ENCODE results near the gene ATXN7.

Gene ATXN7

DNA sequence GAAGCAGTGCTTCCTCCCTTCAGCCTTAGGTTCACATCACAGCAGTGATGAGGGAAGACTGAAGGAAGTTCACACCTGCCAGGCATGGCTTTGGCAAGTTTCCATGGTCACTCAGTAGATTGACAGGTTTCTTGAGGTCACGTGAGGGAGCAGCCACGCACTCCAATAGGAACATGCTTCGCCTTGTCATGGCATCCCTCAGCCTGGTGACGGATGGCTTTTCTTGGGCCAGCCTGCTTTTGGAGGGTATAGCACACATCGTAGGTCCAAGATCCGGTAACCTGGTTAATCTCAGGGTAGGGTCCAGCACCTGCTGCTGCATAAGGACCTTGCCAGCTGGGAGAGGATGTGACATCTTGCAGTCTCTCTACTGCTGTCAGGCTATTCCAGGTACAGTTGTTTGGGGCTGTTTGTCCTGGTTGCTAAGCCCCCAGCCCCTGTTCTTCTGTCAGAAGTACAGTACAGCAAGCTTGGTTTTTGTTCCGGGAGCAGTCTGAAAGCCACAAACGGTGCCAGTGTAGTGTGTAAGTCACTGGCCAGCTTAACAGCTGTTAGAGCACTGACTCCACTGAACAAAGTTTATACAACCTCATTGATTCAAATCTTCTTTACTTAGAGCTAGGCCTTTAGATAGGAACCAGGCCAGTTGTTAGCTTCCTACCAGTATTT lies 117.3 kb downstream of the ATXN7 start:
- TF ChIP-seq, protein P1, sequence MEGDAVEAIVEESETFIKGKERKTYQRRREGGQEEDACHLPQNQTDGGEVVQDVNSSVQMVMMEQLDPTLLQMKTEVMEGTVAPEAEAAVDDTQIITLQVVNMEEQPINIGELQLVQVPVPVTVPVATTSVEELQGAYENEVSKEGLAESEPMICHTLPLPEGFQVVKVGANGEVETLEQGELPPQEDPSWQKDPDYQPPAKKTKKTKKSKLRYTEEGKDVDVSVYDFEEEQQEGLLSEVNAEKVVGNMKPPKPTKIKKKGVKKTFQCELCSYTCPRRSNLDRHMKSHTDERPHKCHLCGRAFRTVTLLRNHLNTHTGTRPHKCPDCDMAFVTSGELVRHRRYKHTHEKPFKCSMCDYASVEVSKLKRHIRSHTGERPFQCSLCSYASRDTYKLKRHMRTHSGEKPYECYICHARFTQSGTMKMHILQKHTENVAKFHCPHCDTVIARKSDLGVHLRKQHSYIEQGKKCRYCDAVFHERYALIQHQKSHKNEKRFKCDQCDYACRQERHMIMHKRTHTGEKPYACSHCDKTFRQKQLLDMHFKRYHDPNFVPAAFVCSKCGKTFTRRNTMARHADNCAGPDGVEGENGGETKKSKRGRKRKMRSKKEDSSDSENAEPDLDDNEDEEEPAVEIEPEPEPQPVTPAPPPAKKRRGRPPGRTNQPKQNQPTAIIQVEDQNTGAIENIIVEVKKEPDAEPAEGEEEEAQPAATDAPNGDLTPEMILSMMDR (IDR thresholded peaks at IDR 0.05; ENCODE audit: insufficient read depth, low read length, missing control alignments) = no peak
- ChIA-PET CTCF (interaction anchor here (0.9 to 8.5 kb wide), 3 partner anchors 11 to 19 kb away, joined by 3 to 143 read pairs (median 6); no protein-coding TSS in a partner anchor), POLR2A (no interaction called here)
- DNase-seq (ENCODE audit: low read depth, low spot score) = no peak
- H3K4me3 ChIP-seq (ENCODE audit: low read depth, low read length) = no peak overlapping the region

DNA sequence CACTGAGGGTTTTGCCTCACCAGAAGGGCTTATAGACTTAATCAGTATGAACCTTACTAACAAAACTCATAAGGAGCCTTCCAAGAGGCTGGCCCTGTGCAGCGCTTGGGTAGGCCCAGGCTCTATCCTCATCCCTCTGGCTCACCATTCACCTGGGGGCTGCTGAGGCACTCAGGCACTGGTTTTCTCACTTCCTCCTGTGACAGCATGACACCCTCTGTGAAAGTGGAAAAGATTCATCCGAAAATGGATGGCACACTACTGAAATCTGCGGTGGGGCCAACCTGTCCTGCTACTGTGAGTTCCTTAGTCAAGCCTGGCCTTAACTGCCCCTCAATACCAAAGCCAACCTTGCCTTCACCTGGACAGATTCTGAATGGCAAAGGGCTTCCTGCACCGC lies 118.3 kb downstream of the ATXN7 start:
- no peak overlapping the region for H3K4me3 ChIP-seq (ENCODE audit: low read depth, low read length)
- CTCF ChIA-PET = interaction anchor here (1.2 to 8.5 kb wide), 2 partner anchors 10 to 12 kb away, joined by 6 to 143 read pairs; no protein-coding TSS in a partner anchor
- no peak for DNase-seq (ENCODE audit: low read depth, low spot score)
- POLR2A ChIA-PET = interaction anchor here (0.7 kb wide), 1 partner anchor 179 kb away, joined by 3 read pairs; no protein-coding TSS in a partner anchor
- TF ChIP-seq, protein P1 (IDR thresholded peaks at IDR 0.05; ENCODE audit: insufficient read depth, low read length, missing control alignments) = no peak

DNA sequence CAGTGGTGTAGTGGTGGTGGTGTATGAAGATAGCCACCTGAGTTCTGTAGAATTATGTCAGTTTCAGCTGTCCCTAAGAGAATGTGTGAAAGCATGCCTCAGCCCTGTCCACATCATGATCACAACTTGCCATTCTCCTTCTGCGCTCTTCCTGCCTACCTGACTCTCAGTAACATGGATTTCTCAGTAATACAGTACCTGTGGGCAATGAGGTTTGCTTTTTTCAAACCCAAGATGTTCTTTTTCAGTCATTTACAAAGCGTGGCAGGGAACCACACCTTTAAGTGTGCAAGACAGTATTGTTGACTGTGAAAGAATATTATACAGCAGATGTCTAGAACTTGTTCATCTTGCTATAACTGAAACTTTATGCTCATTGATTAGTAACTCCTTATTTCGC lies 120.7 kb downstream of the ATXN7 start:
- TF ChIP-seq, protein P1 (IDR thresholded peaks at IDR 0.05; ENCODE audit: insufficient read depth, low read length, missing control alignments) = no peak
- DNase-seq (ENCODE audit: low read depth, low spot score) = no peak
- CTCF ChIA-PET = interaction anchor here (1.9 to 2.5 kb wide), 2 partner anchors 9 to 634 kb away, joined by 6 to 35 read pairs; no protein-coding TSS in a partner anchor
- POLR2A ChIA-PET = no interaction called here
- H3K4me3 ChIP-seq (ENCODE audit: low read depth, low read length) = no peak overlapping the region

DNA sequence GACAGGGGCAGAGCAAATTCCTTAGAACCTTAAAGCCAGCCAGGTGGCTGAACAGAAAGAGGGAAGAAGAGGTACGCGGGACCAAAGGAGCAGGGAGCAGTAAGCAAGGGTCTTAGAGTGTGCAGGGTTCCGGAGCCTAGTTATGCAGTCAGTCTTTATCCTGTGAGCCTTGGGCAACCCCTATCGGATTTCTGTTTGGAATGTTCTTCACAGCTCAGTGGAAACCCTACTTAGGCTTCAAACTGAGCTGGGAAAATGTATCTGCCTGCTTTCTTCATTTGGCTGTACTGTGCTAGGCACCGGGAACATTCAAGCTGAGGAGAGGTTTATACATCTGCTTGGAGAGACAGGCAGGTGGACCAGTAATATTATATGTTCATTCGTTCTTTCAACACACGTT lies 122.5 kb downstream of the ATXN7 start:
- CTCF ChIA-PET = interaction anchor here (0.7 kb wide), 1 partner anchor 8 kb away, joined by 3 read pairs; no protein-coding TSS in a partner anchor
- POLR2A ChIA-PET = no interaction called here

DNA sequence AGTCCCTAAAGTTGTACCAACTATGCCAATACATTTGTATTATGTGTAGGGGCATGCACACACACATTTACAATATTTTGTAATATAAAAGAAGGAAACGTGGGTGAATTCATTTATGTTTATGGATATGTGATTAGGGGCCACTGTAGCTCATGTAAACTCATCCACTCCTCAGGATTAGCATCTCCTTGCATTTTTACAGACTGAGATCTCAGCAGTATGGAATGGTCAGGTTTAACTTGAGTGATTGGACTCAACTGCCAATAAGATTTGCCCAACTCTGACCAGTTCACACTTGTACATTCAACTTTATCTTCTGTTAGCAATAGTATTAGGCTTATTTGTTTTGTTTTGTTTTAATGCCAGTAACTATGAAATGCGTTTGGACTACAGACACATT lies 123.2 kb downstream of the ATXN7 start:
- ChIA-PET CTCF (interaction anchor here (0.7 kb wide), 1 partner anchor 7 kb away, joined by 3 read pairs; no protein-coding TSS in a partner anchor), POLR2A (no interaction called here)
- DNase-seq (ENCODE audit: low read depth, low spot score) = no peak
- TF ChIP-seq, protein P1 (IDR thresholded peaks at IDR 0.05; ENCODE audit: insufficient read depth, low read length, missing control alignments) = no peak
- no peak overlapping the region for H3K4me3 ChIP-seq (ENCODE audit: low read depth, low read length)

More for the DNA sequence above, 122.5 kb downstream of the ATXN7 start:
- H3K4me3 ChIP-seq (ENCODE audit: low read depth, low read length) = no peak overlapping the region
- DNase-seq (ENCODE audit: low read depth, low spot score) = no peak
- TF ChIP-seq, protein P1 (IDR thresholded peaks at IDR 0.05; ENCODE audit: insufficient read depth, low read length, missing control alignments) = no peak

DNA sequence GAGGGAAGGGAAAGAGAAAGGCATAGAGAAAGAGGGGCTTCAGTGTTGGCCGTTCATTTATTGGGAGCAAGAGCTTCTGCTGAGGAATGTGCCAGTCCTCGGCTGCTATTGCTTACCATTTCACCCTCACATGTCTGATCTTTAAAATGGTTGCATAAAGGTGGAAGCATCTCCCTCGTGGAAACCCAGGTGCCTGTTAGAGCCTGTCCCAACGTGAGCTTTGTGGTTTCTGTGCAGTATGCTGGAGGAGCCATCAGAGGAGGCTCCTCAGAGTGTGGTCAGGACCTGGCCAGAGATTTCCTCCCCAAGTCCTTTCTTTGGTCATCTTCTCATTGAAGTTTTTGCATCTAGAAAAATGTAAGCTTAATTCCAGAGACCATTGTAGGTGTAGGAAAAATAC lies 125.3 kb downstream of the ATXN7 start:
- DNase-seq (ENCODE audit: low read depth, low spot score) = no peak
- POLR2A ChIA-PET = no interaction called here
- no peak overlapping the region for H3K4me3 ChIP-seq (ENCODE audit: low read depth, low read length)
- CTCF ChIA-PET = interaction anchor here (1.0 to 8.8 kb wide), 3 partner anchors 11 to 170 kb away, joined by 3 to 143 read pairs (median 50); partner anchors contain the start of gene C3orf49
- TF ChIP-seq, protein P1 (IDR thresholded peaks at IDR 0.05; ENCODE audit: insufficient read depth, low read length, missing control alignments) = no peak

All from AG04449 (cell line).